Measurements from ENCODE around the gene PARN. TPM values are rescaled to one million over a fixed set of nuclear protein-coding genes. Genes with fewer than 3 reads are reported as not detected.

PARN gene
- total and polyA plus RNA-seq, 9 of the 15 experiments (the other 6 are each of a cell fraction or from before 2014, with no cell fraction given), result 9.6 to 51.3 (median 40.4) TPM

DNA sequence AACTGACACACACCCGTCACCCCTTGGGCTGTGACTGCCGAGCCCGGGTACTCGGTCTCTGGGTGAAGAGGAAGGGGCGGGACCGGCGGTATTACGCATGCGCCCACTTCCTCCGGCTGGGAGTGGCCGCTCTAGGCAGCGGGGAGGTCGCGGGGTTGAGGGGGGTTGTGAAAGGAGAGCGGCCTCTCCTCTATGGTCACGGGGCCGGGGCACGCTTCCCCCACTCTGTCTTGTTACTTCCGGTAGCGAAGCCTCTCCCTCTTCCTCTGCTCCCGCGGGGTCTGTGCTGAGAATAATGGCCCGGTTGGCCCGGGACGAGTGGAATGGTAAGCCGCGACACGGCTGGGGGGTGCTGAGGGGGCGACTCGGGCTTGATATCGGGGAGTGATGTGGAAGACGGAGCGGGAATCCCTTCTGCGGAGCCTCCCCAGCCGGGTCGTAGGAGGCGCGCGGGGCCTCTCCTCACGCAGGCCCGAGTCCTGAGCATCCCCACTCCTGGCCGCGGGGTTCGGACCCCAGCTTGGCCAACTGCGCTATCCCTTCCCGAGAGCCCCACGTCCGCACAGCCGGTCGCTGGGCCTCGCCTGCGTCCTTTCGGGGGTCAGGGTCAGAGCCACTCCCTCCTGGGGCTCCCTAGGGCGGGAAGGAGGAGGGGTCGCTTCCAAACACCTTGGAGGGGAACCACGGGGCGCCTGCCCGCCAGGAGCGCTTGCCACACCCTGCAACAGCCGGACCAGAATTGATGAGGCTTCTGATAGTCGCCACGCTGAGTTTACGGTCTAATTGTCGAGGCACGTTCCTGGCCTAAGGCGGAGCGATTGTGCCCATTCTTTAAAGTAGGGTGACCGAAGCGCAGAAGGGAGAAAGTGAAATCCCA, 2.9 kb upstream of the PARN start, which contains the start of gene BFAR (continued):
- TF ChIP-seq SP2 (IDR thresholded peaks at IDR 0.05; ENCODE audit: extremely low read depth, low read depth, low read length, poor library complexity, severe bottlenecking) (peak; percentile 91), DPF2 (IDR thresholded peaks at IDR 0.05) (no peak), ZNF184 (CRISPR knock-in tag; IDR thresholded peaks at IDR 0.05) (no peak), KDM5B (IDR thresholded peaks at IDR 0.05; ENCODE audit: insufficient replicate concordance, low read depth, low read length) (no peak), HLTF (IDR thresholded peaks at IDR 0.05) (no peak), RFX1 (IDR thresholded peaks at IDR 0.05) (no peak), ZNF584 (CRISPR knock-in tag; IDR thresholded peaks at IDR 0.05; ENCODE audit: low read depth) (no peak), ETS1 (conservative IDR thresholded peaks at IDR 0.05; ENCODE audit: control insufficient read depth, low read depth, low read length) (peak; percentile 70; the same call in 1 of the 2 replicates), POLR2AphosphoS5 (IDR thresholded peaks at IDR 0.05; ENCODE audit: control insufficient read depth, insufficient read depth, low read depth, low read length) (peak; percentile 99), DEAF1 (CRISPR knock-in tag; IDR thresholded peaks at IDR 0.05) (no peak), RCOR1 (IDR thresholded peaks at IDR 0.05; ENCODE audit: borderline replicate concordance in 1 of 2, low read depth in 2 of 2, low read length in 2 of 2) (no peak), SAP30 (IDR thresholded peaks at IDR 0.05; ENCODE audit: borderline replicate concordance, insufficient read depth, low read depth, low read length, poor library complexity, severe bottlenecking) (peak; percentile 17), ZBTB2 (IDR thresholded peaks at IDR 0.05) (peak; percentile 64), ZNF398 (CRISPR knock-in tag; IDR thresholded peaks at IDR 0.05) (no peak), PML (IDR thresholded peaks at IDR 0.05; ENCODE audit: low read length) (peak; percentile 96; the same call in 1 of the 2 replicates)
- TF ChIP-seq, protein P1, sequence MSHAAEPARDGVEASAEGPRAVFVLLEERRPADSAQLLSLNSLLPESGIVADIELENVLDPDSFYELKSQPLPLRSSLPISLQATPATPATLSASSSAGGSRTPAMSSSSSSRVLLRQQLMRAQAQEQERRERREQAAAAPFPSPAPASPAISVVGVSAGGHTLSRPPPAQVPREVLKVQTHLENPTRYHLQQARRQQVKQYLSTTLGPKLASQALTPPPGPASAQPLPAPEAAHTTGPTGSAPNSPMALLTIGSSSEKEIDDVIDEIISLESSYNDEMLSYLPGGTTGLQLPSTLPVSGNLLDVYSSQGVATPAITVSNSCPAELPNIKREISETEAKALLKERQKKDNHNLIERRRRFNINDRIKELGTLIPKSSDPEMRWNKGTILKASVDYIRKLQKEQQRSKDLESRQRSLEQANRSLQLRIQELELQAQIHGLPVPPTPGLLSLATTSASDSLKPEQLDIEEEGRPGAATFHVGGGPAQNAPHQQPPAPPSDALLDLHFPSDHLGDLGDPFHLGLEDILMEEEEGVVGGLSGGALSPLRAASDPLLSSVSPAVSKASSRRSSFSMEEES (CRISPR knock-in tag; IDR thresholded peaks at IDR 0.05), result no peak
- TF ChIP-seq, protein P2, sequence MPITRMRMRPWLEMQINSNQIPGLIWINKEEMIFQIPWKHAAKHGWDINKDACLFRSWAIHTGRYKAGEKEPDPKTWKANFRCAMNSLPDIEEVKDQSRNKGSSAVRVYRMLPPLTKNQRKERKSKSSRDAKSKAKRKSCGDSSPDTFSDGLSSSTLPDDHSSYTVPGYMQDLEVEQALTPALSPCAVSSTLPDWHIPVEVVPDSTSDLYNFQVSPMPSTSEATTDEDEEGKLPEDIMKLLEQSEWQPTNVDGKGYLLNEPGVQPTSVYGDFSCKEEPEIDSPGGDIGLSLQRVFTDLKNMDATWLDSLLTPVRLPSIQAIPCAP (CRISPR knock-in tag; IDR thresholded peaks at IDR 0.05; ENCODE audit: borderline replicate concordance), result no peak

Measured in K562 (cell line).